Inflammatory macrophage (primary cell): ENCODE results near the gene AIP.

Experiments used
- DNase-seq, 2 donors: peaks; one replicate each; pipeline ENCODE4 v3.0.0-alpha.2; 2020 to 2022

Gene AIP

DNA sequence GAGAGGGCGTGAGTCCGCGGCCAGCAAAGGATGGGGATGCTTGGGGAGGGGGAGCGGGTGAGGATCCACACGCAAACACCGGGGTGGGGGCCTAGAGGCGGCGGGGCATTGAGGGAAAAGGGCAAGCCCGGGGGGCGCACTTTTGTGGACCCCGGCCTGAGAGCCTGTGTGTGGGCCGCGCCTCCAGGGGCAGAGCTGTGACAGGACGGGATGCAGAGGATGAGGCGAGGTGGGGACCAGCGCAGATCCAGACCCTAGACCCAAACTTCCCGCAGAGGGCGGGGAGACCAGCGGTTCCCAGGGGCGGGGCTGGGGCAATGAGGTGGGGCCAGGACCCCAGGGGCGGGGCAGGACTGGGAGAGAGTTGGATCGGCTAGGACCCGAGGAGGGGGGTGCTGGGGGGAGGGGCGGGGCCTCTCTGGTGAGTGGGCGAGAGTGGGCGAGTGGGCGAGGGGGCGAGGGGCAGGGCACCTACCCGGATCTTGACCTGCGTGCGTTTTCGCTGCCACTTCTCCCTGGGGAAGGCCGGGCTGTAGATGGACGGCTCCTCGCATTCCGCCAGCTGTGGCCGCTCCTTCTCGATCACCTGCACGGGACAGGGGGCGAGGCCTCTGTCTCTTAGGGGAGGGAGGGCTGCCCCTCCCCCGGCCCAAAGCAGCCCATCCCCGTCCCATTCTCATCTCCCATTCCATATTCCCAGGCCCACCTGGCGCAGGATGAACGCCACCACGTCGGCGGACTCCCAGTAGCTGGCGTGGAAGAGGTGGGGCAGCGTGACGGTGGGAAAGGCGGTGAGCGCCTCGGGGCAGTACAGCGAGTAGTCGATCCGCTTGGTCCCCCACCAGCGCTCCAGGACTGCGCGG lies 11.8 kb downstream of the AIP start:
- no peak for DNase-seq

DNA sequence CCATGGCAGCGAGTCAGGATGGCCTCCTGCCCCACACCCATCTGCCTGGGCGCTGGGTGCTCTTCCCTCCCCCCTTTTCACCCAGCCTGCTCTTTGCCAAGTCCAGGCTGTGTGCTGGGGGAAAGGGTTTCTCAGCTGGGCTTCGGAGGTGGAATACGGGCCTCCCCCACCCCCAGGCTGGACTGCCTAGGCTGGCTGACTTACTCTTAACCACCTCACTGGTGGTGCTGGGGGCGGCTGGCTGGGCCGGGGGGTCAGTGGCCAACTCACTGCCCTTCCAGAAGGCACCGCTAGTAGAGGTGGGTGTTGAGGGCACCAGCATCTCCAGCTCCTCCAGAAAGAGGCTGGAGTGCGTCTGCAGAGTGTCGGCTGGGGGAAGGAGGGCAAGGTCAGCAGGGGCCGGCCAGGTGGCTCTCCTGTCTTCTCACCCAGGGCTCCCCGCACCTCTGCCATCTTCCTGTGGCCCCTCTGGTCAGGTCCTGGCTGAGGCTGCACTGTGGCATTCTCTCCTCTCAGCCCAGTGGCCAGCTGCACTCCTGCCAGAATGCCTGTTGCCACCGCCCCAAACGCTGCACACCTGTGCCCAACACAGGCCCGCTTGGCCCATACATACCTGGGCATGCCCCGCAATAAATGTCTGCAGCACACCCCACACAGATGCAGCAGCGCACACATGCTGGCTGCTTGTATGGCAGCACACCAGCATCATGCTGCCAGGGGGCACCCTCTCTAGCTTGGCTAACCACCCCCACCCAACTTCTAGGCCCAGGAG lies 12.6 kb downstream of the AIP start:
- DNase-seq: no peak

DNA sequence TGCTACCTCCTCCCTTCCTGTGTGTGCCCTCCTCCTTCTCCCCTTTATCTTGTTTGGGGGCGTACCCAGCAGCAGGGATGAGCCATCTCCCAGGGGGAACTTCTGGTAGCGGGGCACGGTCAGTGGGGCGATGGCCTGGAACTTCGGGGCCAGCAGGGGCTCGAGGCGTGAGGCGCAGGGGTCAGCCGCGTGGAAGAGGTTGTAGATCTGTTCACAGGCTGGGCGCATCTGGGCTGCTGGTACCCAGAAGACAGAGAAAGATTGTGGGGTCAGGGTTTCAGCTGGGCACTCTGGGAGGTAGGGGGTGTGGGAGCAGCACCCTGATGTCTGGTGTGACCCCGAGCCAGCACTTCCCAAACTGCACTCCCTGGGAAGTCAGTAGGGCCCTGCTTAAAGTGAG lies 13.3 kb downstream of the AIP start:
- DNase-seq: no peak

DNA sequence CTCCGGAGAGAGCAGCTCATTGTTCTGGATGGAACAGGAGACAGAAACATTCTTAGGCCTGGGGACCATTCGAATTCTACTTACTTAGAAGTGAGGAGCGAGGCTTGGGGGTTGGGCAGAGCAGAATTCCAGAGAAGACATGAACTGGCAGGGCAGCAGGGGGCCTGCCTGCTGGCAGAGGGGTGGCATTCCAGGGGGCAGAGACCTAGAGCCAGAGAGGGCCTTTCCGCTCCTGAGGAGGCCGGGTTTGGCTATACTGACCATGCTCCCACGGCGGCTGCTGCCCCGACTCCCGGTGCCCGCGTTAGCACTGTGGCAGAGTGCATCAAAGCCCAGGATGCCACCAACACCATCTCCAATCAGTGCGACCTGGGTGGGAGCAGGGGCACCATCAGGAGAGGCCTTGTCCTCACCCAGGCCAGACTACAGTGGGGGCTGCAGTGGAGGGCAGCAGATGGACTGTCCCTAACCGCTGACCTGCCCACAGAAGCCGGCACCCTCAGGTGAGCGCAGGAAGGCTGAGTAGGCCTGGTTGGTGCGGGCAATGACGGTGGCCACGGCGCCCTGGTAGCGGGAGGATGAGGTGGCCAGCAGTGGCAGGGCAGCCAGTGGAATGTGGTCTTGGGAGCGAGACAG lies 14.9 kb downstream of the AIP start:
- DNase-seq: no peak

DNA sequence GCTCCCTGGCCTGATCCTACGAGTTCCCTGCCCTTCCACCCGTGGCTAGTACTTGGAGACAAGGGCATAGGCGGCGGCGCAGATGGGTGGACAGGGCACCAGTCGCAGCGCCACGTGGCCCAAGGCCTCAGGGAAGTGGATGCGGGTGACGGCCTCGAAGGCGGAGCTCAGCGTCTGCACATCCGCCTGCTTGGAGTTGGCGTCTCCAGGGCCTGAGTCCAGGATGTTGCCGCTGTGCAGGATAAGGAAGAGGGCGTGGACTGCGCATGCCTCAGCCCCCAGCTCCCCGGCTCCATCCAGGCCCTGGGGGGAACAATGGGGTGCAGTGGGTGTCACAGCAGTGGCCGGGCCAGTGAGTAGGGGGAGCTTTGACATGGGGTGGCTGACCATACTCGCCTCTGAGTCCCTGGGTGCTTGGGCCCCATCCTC lies 15.7 kb downstream of the AIP start:
- no peak for DNase-seq

DNA sequence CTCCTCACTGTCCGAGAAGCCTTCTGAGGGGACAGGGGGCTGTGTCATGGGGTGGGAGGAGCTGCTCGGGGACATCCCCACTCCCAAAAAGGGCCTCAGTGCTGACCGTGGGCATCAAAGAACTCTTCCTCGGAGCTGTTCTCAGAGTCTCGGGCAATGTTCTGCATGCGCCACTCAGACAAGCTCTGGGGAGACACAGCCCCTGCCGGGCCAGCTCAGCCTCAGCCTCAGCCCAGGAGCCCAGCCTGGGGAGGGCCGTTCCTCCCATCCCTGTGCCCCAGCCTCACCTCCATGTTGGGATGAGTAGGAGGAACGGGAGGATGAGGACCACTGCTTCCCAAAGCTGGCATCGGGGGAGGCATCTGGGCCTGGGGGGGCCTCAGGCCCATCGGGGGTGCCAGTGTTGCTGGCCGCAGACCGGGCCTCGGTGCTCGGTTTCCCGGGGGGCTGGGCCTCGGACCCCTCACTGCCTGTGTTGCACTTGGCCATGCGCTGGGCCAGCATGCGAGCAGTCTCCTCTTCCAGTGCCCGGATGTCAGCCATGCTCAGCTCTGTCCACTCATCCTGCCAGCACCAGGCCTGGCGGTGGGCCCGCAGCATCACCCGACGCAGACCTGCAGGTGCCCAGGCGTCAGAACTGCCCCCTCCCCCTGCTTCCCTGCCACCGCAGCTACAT lies 17.1 kb downstream of the AIP start:
- no peak for DNase-seq

DNA sequence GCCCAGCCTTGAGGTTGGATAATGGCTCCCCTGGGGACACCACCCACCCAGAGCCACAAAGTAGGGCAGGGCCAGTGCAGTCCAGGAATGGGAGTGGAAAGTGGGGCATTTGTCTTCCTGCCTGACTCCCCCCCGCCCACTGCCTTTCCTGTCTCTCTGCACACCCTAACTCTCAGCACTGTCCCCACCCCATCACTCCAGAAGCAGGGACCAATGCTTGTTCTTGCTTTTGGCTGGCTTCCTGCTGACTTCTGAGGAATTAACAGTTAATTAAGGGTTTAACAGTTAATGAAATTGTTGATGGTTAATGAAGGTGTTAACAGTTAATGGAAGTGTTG lies 17.6 kb downstream of the AIP start:
- no peak for DNase-seq

DNA sequence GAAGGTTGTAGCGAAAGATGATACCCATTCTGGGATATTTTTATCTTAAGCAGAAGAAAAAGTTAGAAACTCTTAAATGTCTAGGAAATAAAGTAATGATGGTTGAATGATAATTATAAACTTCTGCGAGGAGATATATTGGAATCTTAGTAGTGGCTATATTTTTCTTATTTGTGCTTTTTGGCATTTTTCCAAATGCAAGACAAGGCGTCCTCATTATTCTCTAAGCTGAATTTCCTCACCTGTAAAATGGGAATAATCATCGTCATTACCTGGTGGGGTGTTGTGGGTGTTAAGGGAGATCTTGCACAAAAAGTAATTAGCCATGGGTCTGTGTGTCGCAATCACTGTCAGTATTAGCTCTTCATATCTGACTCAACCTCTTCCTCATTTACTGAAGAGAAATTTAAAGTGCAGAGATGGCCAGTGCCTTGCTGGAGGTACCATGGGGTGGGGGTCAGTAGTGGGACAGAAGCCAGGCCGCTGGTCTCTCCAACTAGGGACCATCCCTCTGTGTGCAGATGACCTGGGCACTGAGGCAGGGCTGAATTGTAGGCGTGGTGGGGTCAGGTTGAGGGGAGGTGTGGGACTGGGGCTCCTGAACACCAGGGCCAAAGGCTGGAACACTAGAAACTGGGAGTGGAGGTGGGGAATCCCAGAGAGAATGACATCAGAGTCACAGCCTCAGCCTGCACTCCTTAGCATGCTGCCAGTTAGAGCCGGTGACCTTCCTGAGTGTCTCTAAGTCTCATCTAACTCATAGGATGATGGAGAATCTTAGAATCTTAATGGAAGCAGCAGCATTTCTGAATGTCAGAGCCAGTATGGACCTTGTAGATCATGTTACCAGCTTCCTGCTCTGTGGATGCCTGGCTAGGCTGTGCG lies 18.2 kb downstream of the AIP start:
- peak; percentile 54 to 65 for DNase-seq

DNA sequence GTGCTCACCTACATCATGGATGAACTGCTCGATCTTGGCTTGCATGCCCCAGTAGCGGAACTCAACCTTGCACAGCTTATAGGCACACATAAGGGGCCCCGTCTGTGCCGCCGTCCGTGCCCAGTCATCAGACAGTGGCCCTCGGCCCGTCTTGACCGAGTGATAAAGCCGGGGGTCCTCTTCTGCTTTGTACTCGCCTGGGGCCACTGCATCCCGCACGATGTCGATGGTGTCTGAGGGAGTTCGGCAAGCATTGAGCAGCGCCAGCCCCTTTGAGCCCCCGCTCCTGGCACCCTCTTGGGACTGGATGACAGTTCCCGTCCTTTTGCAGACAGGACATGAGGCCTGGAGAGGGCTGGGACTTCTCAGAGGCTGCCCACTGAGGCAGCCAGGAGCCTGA lies 19.0 kb downstream of the AIP start:
- no peak for DNase-seq

DNA sequence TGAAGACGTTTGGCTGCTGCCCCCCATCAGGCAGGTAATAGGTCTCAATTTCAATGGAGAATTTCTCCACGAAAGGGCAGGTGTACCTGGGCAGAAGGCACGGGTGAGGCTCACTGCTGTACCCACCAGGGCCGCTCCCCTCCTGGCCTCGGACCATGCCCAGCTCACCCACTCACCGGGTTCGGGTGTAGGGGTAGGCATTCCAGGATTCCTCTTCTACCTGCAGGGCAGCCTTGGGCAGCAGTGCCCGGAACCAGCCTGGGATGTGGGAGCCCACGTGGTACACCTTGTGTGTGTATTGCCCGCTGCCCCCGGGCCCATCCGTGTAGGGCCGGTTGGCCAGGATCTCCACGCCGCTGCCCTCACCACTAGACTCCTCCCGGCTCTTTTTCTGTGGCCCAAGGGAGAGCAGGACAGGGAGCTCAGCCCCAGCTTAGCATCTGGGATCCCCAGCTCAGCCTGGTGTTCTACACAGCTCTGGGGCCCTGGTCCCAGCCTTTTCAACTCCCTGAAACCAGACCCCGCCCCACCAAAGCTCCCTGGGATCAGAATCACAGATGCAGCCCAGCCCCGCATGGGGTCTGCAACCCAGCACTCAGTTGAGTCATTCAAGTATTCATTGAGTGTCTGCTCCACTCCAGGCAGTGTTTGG lies 19.6 kb downstream of the AIP start:
- no peak for DNase-seq

DNA sequence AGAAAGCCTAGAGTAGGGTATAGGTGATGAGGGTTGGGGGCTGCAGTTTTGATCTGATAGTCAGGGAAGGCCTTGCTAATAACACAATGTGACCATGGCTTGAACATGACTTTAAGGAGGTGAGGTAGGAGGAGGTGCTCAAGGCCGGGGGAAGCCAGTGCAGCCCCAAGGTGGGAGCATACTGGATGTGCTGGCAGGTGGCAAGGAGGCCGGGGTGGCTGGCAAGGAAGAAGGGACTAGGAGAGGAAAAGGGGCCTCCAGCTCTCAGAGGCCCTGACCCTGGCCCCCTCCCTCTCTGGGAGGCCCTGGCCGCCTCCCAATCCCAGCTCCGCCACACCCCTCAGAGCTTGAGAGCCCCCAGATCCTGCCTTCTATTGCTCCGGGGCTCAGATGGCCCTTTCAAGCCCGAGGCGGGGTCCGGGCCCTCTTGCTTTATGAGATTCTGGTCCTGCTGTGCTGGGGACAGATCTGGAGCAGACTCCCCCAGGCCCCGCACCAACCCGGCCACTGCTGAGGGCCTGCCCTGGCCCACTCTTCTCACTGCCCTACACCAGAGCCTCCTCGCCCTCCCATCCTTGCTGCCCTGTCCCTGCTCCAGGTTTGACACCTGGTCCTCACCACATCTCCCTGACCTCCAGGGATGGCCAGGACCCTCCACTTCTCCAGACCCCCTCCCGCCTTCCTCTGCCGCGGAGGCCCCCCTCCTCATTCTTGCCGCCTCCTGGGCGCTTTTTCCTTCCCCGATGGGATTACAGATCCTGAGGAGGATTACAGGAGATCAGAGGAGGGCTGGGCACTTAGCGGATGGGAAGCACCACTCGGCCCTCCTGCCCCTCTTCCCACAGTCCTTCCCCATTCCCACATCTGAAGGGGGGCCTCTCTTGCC lies 20.5 kb downstream of the AIP start:
- no peak for DNase-seq

DNA sequence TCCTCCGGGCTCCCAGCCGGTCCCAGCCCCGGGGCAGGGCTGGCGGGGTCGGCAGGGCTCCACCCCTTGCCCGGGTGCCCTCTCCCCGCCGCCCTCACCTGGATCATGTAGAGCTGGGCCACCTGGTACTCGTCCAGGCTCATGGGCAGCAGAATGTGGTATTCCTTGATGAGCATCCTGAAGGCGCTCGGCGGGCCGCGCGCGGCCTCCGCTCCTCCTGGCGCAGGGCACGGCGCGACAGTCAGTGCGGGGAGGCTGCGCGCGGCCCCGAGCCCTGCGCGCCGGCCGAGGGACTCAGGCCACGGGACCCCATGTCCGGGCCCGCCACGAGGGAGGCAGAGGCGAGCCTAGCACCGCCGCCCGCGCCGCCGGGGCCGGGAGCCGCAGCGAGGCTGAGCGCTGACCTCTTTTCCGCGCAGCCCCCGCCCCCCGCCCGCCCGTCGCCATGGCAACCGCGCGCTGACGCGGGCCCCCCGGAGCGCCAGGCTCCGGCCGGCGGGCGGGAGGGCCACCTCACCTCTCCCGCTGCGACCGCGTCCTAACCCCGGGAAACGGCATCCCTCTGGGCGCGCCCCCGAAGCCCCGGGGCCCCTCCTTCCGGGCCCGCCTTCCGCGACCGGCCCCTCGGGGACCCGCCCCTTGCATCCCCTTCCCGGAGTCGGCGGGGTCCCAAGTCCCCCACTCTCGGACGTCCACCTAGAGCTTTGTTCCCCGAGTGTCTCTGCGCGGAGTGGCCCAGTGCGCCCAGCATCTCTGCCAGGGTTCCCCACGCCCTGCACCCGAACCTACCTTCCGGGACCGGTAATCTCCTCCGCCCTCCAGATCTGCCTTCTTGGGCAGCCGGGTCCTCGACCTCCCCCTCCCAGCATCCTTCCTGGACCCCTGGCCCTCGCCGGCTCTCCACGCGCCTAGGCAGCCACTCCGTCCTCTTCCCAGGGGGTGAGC lies 21.5 kb downstream of the AIP start:
- no peak for DNase-seq

DNA sequence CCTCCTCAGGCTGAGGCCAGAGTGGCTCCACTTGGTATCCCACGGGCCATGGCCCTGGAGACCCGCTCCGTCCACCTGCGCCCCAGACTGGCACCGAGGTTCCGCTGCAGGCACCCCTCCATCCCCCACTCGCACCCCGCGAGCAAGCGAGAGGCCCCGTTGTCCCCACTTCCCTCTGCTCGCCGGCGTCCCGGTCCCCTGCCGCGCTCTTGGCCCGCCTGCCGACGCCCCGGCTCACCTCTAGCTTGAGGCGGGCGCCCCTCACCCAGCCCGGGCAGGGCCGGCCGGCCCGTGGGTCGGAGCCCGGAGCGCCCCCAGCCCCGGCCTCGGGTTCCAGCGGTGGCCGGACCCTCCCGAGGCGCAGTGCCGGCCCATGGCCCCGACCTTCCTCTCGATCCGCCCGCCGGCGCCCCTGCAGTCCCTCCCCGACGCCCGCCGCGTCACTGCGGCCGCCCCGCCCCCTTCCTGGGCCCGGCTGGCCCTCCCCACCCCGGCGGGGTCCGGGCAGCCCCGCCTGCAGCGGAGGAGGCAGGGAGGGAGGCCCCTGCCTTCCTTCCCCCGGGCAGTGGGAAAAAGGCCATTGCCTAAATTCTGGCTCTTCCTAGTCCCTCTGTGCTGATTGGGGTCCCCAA lies 22.2 kb downstream of the AIP start, which contains the start of gene PITPNM1:
Gene PITPNM1 (minus strand): TSS at position 414 of the 632 bp plus-strand sequence. CDS start 1,183 bp downstream, outside the sequence.
- peak; percentile 52 to 69 for DNase-seq

DNA sequence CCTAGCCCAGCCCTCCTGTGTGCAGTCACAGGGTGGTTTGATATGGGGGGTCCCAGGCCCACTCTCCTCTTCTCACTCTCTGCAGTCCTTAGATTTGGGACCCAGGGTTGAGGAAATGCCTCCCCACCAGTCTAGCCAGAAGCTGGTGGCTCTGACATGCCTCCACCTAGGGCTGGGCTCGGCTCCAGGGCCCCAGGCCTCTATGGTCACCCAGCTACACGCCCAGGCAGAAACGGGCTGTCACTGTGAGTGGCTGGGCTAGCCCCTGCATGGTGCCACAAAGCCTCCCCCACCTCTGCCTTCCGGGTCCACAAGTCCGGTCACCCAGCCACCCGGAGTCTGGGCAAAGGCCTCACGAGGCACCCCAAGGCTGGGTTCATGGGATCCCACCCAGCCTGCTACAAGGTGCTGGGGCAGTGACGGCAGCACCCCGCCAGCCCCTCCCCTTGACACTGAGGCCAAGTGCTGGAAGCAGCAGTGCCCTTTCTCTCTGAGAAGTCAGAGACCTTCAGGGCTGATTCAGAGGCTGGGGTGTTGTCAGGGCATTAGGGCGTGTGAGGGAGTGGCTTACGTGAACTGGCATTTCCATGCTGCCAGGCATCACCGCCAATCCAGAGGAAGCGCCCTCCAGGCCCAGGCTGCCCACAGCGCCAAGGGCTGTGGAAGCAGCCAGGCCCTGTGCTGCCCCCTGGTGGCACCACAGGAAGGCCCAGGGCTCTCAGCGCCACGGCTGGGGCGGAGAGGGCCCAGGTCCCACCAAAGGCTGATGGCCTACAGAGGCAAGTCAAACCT lies 23.0 kb downstream of the AIP start:
- DNase-seq: peak; percentile 96

DNA sequence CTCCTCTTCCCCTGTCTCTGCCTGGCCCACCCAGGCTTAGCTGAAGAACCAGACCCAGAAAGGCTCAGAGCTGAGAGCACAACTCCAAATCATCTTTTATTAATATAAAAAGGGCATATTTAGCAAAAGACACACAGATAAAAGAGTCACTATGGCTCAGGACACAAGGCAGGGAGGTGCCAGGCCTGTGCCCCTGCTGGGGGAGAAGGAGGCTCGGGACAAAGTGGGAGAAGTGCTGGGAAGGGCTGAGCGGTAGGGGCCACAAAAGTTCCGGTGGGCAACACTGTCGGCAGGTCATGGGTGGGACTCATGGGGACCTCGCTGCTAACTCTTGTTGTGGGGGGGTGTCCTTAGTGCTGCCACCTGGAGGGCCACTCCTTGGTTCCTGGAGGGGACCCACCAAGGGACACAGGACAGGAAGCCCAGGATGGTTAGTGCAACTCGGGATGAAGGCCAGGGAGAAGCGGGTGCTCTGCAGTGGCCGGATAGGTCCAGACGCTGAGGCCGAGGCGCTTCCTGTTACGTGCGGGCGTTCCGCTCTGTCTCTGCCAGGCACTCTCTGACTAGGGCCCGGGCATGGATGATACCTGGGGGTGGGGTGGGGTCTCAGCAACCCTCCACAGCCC lies 23.7 kb downstream of the AIP start:
- no peak for DNase-seq

DNA sequence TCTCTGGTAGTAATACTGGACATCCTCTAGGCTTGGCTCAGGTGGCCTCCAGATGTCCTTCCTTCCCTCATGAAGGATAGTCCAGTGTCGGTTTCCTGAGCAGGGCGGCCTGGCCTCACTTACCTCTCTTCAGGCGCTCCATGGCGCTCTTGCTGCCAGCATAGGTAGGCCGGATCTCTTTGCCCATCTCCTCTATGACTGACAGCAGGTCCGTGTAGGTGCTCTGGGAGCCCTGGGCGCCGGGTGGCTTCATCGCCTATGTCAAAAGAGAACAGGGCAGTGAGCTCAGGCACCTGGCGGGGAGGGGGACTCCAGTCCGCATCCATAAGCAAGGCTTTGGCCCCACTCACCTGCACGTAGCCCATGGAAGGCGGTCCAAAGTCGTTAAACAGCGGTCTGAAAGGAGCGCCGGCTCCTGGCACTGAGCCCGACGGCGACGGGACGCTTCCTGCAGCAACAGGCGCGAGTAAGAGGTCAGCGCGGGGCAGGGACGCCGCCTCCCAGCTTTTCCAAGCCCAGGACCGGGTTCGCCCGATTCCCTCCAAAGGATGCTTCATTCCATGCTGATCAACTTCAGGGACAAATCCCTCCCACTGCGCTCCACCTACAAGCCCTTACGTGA lies 24.5 kb downstream of the AIP start:
- peak in 1 of 2 donors; percentile 59 for DNase-seq
